ENCODE data around the gene APBA1. TPM values are rescaled to one million over a fixed set of nuclear protein-coding genes. Genes with fewer than 3 reads are reported as not detected.

APBA1 gene
- total RNA-seq, 1 donor from 2014 or later = under 0.01 TPM

GRCh38 chr9:69431777-69432176 lies 240.4 kb downstream of the APBA1 start:
- no peak overlapping the region for H3K4me3 ChIP-seq (ENCODE audit: low read depth, low read length)
- TF ChIP-seq CTCF (IDR thresholded peaks at IDR 0.05; ENCODE audit: insufficient read depth, low read length, severe bottlenecking) = no peak
- DNase-seq (ENCODE audit: low read depth) (peak; percentile 20), FAIRE-seq (peak; percentile 93)
- no peaks in the 10 kb centered on the region for H3K36me3 ChIP-seq (ENCODE audit: control insufficient read depth, insufficient read depth, low read length)
- H3K27me3 ChIP-seq (ENCODE audit: control insufficient read depth, insufficient read depth, low read length) = no peaks in the 10 kb centered on the region

- no peak for TF ChIP-seq CTCF (IDR thresholded peaks at IDR 0.05; ENCODE audit: insufficient read depth, low read length, severe bottlenecking)
- DNase-seq (ENCODE audit: low read depth) = no peak
- Histone ChIP-seq H3K27me3 (ENCODE audit: control insufficient read depth, insufficient read depth, low read length) (no peaks in the 10 kb centered on the region), H3K36me3 (ENCODE audit: control insufficient read depth, insufficient read depth, low read length) (no peaks in the 10 kb centered on the region), H3K4me3 (ENCODE audit: low read depth, low read length) (no peak overlapping the region)
- FAIRE-seq = no peak
Observed at GRCh38 chr9:69431203-69431602, 241.0 kb downstream of the APBA1 start.

- no peak overlapping the region for H3K4me3 ChIP-seq (ENCODE audit: low read depth, low read length)
- H3K27me3 ChIP-seq (ENCODE audit: control insufficient read depth, insufficient read depth, low read length) = no peaks in the 10 kb centered on the region
- no peak for TF ChIP-seq CTCF (IDR thresholded peaks at IDR 0.05; ENCODE audit: insufficient read depth, low read length, severe bottlenecking)
- FAIRE-seq (no peak), DNase-seq (ENCODE audit: low read depth) (no peak)
- no peaks in the 10 kb centered on the region for H3K36me3 ChIP-seq (ENCODE audit: control insufficient read depth, insufficient read depth, low read length)
Observed at GRCh38 chr9:69430206-69430605, 242.0 kb downstream of the APBA1 start.

GRCh38 chr9:69429281-69429680 lies 242.9 kb downstream of the APBA1 start:
- peak; percentile 77 for FAIRE-seq
- Histone ChIP-seq H3K4me3 (ENCODE audit: low read depth, low read length) (no peak overlapping the region), H3K27me3 (ENCODE audit: control insufficient read depth, insufficient read depth, low read length) (no peaks in the 10 kb centered on the region), H3K36me3 (ENCODE audit: control insufficient read depth, insufficient read depth, low read length) (no peaks in the 10 kb centered on the region)
- TF ChIP-seq CTCF (IDR thresholded peaks at IDR 0.05; ENCODE audit: insufficient read depth, low read length, severe bottlenecking) = no peak
- DNase-seq (ENCODE audit: low read depth) = no peak

- TF ChIP-seq CTCF (IDR thresholded peaks at IDR 0.05; ENCODE audit: insufficient read depth, low read length, severe bottlenecking) = no peak
Observed at GRCh38 chr9:69428017-69428785, 244.0 kb downstream of the APBA1 start.

GRCh38 chr9:69427286-69427685 lies 244.9 kb downstream of the APBA1 start:
- Histone ChIP-seq H3K27me3 (ENCODE audit: control insufficient read depth, insufficient read depth, low read length) (no peaks in the 10 kb centered on the region), H3K36me3 (ENCODE audit: control insufficient read depth, insufficient read depth, low read length) (no peaks in the 10 kb centered on the region), H3K4me3 (ENCODE audit: low read depth, low read length) (no peak overlapping the region)
- FAIRE-seq = no peak
- no peak for DNase-seq (ENCODE audit: low read depth)
- TF ChIP-seq CTCF (IDR thresholded peaks at IDR 0.05; ENCODE audit: insufficient read depth, low read length, severe bottlenecking) = no peak

More at GRCh38 chr9:69428017-69428785, 244.0 kb downstream of the APBA1 start:
- FAIRE-seq = no peak
- no peak overlapping the region for H3K4me3 ChIP-seq (ENCODE audit: low read depth, low read length)
- H3K27me3 ChIP-seq (ENCODE audit: control insufficient read depth, insufficient read depth, low read length) = no peaks in the 10 kb centered on the region
- no peak for DNase-seq (ENCODE audit: low read depth)
- H3K36me3 ChIP-seq (ENCODE audit: control insufficient read depth, insufficient read depth, low read length) = no peaks in the 10 kb centered on the region

All from bronchial epithelial cell (primary cell).